ENCODE measurements around the gene URAD. TPM values are rescaled to one million over a fixed set of nuclear protein-coding genes. Genes with fewer than 3 reads are reported as not detected.
"Not testable (repeated sequence)": the region's sequence is repeated elsewhere in the genome, so short reads cannot be mapped to it uniquely, and the experiment has no call there.

Gene URAD
- total RNA-seq, 2 experiments from 2014 or later = not detected

GRCh38 chr13:28035146-28035782, 46.8 kb upstream of the URAD start:
- Histone ChIP-seq H2AFZ (ENCODE audit: low read length) (peak overlapping the region; percentile 18; the same call in 1 of the 2 replicates), H3K9me2 (ENCODE audit: insufficient read depth, low read length) (no peaks in the 10 kb centered on the region), H3K9me3 (ENCODE audit: low read length) (no peaks in the 10 kb centered on the region), H3K4me3 (ENCODE audit: low read depth, low read length, poor library complexity, severe bottlenecking) (no peak overlapping the region), H3K79me2 (ENCODE audit: insufficient read depth, low read depth, low read length) (no peaks in the 10 kb centered on the region), H3K36me3 (ENCODE audit: insufficient read depth, low read length) (no peaks in the 10 kb centered on the region), H3K4me1 (ENCODE audit: insufficient read depth, low read length, poor library complexity, severe bottlenecking) (peaks cover 5% of the 10 kb centered on the region), H4K20me1 (ENCODE audit: insufficient read depth, low read length) (no peaks in the 10 kb centered on the region), H3K4me2 (ENCODE audit: low read length) (no peak overlapping the region), H3K27ac (ENCODE audit: low read depth, low read length, poor library complexity, severe bottlenecking) (no peak overlapping the region)
- ChIA-PET POLR2A (interaction anchor here (1.0 to 1.8 kb wide), 2 partner anchors 7 to 10 kb away, joined by 4 to 5 read pairs; no protein-coding TSS in a partner anchor), CTCF (ENCODE audit: unreplicated experiment) (no interaction called here)
- DNase-seq (ENCODE audit: low spot score) = no peak
- no TSS peak for BruUV-seq (replicated peaks)
- TF ChIP-seq EZH2phosphoT487 (IDR thresholded peaks at IDR 0.05; ENCODE audit: borderline replicate concordance, low read depth, low read length) (no peak), CTCF (conservative IDR thresholded peaks at IDR 0.05; ENCODE audit: low read length) (no peak)
- intact Hi-C loops (cut with micrococcal nuclease; ENCODE audit: unreplicated experiment) = no loop called here

GRCh38 chr13:28033894-28034655, 45.6 kb upstream of the URAD start:
- intact Hi-C loops (cut with micrococcal nuclease; ENCODE audit: unreplicated experiment) = no loop called here
- H2AFZ ChIP-seq (ENCODE audit: low read length) = no peak overlapping the region
- no peak for DNase-seq (ENCODE audit: low spot score)
- no peak for TF ChIP-seq CTCF (conservative IDR thresholded peaks at IDR 0.05; ENCODE audit: low read length)
- TF ChIP-seq EZH2phosphoT487 (IDR thresholded peaks at IDR 0.05; ENCODE audit: borderline replicate concordance, low read depth, low read length) = no peak
- peaks cover 5% of the 10 kb centered on the region for H3K4me1 ChIP-seq (ENCODE audit: insufficient read depth, low read length, poor library complexity, severe bottlenecking)
- CTCF ChIA-PET (ENCODE audit: unreplicated experiment) = no interaction called here
- no peaks in the 10 kb centered on the region for H3K36me3 ChIP-seq (ENCODE audit: insufficient read depth, low read length)
- POLR2A ChIA-PET = interaction anchor here (0.8 kb wide), 1 partner anchor 23 kb away, joined by 3 read pairs; no protein-coding TSS in a partner anchor
- H3K9me2 ChIP-seq (ENCODE audit: insufficient read depth, low read length) = no peaks in the 10 kb centered on the region
- no TSS peak for BruUV-seq (replicated peaks)
- H3K79me2 ChIP-seq (ENCODE audit: insufficient read depth, low read depth, low read length) = no peaks in the 10 kb centered on the region
- H3K27ac ChIP-seq (ENCODE audit: low read depth, low read length, poor library complexity, severe bottlenecking) = no peak overlapping the region
- H4K20me1 ChIP-seq (ENCODE audit: insufficient read depth, low read length) = no peaks in the 10 kb centered on the region
- no peaks in the 10 kb centered on the region for H3K9me3 ChIP-seq (ENCODE audit: low read length)
- no peak overlapping the region for H3K4me3 ChIP-seq (ENCODE audit: low read depth, low read length, poor library complexity, severe bottlenecking)
- H3K4me2 ChIP-seq (ENCODE audit: low read length) = no peak overlapping the region

- H3K9me3 ChIP-seq (ENCODE audit: low read length); H4K20me1 ChIP-seq (ENCODE audit: insufficient read depth, low read length); H3K36me3 ChIP-seq (ENCODE audit: insufficient read depth, low read length); CTCF ChIA-PET (ENCODE audit: unreplicated experiment); H3K4me1 ChIP-seq (ENCODE audit: insufficient read depth, low read length, poor library complexity, severe bottlenecking); intact Hi-C loops (cut with micrococcal nuclease; ENCODE audit: unreplicated experiment); BruUV-seq (replicated peaks); H3K79me2 ChIP-seq (ENCODE audit: insufficient read depth, low read depth, low read length); H3K9me2 ChIP-seq (ENCODE audit: insufficient read depth, low read length); H2AFZ ChIP-seq (ENCODE audit: low read length); H3K4me2 ChIP-seq (ENCODE audit: low read length); DNase-seq (ENCODE audit: low spot score); H3K4me3 ChIP-seq (ENCODE audit: low read depth, low read length, poor library complexity, severe bottlenecking); H3K27ac ChIP-seq (ENCODE audit: low read depth, low read length, poor library complexity, severe bottlenecking): not testable (repeated sequence)
- POLR2A ChIA-PET = interaction anchor here (0.5 to 1.0 kb wide), 4 partner anchors 11 to 1035 kb away, joined by 3 to 8 read pairs (median 4); no protein-coding TSS in a partner anchor
These were observed 43.9 kb upstream of the URAD start for GRCh38 chr13:28032438-28032837.

All from OCI-LY7 (cell line).